ENCODE data around the gene SGMS2.

Gene SGMS2

DNA sequence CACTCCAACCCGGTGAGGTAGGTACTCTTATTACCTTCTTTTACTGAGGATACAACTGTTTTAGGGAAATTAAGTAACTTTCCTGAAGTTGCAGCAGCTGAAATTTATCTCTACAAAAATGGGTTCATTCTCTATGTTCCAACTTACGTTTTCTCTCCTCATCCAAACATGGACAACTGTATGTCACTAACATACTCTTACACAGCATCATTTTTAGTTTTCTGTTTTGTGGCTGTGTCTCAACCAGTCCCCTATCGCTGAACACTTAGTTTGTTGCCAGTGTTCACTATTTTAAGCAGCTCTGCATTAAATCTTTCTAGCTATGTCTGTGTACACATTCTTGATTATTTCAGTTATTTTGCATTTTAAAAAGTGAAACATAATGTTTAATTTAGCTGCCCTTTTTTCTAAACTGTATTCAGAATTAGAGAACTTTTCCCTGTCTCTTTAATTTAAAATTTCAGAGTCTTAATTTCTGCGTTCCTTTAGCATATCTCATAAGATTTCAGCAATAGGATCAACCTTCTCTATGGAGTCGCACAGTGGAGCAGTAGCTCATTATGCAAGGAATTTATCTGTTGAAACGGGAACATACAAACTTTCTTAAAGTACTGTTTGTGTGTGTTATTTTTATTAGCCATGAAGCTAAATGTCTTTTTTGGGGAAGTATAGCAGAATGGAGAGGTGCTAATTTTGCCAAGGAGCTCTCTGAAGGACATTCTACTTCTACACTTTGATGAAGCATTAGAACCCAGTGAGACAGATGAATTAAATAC, 3.8 kb downstream of the SGMS2 start:
- no peak for FAIRE-seq

DNA sequence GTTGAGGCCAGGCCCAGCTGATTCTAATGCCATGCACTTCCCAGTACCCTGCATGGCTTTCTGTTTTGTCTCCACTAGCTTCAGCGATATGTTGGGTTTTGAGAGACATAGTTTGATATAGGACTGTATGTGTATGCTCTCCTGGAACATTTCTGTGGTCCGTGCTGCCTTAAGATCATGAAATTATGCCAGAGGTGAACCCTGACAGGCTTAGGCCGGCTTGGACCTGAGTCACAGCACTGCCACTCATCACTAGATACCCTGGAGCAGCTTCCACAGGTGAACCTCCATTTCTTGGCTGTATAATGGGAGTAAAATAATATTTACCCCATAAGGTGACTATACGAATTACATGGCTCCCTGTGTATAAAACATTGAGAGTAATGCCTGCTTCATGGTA, 6.4 kb downstream of the SGMS2 start:
- no peak for DNase-seq (ENCODE audit: low spot score)

More for the DNA sequence above, 3.8 kb downstream of the SGMS2 start:
- DNase-seq (ENCODE audit: low spot score) = no peak

DNA sequence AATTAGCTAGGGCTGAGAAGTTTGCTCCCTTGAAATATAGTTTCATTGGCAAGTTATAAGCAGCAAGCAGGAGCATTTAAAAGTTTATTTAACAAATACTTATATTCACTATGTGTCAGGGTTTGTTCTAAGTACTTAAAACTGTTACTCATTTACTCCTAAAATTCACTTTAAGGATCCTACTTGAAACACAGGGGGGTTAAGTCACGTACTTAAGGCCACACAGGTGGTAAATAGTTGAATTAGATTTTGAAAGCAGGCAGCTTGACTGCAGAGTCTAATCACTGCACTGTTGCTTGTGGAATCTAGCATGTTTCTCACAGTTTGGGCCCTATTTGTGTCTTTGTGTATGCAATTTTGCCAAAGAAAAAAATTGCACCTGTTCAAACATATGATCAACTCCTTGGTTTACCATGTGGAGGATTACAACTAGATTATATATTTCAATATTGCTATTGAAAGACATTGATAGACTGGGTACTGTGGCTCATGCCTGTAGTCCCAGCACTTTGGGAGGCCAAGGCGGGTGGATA, 7.6 kb downstream of the SGMS2 start:
- DNase-seq (ENCODE audit: low spot score) = no peak
- FAIRE-seq = no peak

More for the DNA sequence above, 6.4 kb downstream of the SGMS2 start:
- no peak for FAIRE-seq

DNA sequence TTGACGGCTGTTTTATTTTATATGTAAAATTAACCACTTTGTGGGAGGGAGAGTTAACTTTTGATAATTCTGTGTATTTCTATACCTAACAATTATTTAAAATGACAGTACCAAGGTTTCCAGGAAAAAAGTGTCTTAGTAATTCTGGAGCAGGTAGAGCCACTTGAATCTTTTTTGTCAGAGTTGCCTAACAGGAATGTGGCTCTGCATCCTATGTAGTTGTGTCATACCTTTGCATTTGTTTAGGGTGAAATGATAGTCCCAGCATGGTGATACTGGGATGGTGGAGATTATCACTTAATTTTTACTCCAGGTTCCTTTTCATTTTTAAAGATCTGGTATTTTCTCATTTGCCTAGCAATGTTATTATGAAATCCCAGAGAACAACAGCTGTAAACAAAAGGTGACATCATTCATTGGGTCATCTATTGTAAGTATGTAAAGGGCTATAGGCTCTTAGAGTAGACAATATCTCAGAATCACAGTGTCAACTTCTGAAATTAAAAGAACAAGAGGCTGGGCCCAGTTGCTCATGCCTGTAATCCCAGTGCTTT, 9.6 kb downstream of the SGMS2 start:
- FAIRE-seq (no peak), DNase-seq (ENCODE audit: low spot score) (no peak)

DNA sequence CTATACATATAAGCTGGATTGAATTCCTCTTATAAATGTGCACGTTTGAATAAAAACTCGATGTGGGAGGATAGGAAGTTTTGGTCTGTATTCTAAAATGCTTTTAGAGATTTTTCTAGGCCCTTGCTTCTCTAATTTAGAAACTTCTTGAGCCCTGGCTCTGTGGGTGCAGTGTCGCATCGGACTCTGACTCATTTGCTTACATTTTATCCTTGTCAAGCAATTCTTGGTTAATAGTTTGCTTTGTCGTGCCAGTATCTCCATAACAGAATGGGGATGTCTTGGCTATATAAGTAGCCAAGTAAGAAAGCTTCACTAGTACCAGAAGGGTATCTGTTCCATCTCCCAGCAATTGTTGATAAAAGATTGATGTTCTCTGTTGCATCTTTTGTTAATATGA, 10.7 kb downstream of the SGMS2 start:
- DNase-seq (ENCODE audit: low spot score) (peak; percentile 7), FAIRE-seq (peak; percentile 15)

DNA sequence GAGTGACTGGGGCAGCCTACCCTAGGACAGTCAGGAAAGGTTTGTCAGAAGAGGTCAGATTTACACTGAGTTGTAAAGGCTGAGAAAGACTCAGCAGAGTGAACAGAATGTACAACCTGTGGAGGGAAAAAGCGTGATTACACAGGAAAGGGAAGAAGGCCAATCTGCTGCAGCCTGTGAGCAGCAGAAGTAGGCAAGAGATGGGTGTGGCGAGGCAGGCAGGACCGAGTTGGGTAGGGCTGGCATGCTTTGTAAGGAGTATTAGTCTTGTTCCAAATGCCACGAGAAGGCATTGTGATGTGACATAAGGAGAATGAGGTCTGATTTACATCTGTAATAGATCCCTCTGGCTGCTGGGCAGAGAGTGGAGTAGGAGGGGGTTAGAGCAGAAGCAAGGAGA, 12.6 kb downstream of the SGMS2 start:
- no peak for FAIRE-seq
- DNase-seq (ENCODE audit: low spot score) = no peak

DNA sequence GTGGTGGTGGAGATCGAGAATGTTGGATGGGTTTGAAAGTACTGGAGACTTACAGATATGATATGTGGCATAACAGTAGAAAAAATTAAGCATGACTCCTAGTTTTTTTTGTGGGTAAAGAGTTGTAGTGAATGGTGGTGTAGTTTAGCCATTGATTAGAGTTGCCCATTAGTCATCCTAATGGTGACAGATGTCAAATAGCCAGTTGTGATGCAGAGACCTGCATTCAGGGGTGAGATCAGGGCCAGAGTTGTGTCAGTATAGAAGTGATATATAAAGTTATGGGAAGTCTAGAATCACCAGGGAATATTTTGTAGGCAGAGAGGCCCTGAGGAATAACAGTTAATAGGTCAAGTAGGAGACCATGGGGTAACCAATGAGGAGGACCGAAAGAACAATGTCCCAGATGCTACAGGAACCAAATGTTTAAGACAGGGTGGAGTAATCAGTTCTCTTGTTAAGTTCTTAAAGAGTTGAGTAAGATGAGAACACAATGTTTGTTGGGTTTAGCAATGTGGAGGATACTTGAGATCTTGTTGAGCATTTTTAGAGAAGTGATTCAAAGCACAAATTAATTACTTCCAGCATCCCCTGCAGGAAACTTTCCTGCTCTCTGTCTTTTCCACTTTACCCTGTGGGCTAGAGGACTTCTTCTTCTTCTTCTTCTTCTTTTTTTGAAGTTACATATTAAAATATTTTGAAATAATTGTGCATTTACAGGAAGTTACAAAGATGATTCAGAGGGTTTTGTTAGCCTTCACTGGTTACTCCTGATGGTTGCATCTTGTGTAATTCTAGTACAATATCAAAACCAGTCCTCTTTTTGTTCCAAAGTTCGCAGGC, 13.3 kb downstream of the SGMS2 start:
- no peak for DNase-seq (ENCODE audit: low spot score)

DNA sequence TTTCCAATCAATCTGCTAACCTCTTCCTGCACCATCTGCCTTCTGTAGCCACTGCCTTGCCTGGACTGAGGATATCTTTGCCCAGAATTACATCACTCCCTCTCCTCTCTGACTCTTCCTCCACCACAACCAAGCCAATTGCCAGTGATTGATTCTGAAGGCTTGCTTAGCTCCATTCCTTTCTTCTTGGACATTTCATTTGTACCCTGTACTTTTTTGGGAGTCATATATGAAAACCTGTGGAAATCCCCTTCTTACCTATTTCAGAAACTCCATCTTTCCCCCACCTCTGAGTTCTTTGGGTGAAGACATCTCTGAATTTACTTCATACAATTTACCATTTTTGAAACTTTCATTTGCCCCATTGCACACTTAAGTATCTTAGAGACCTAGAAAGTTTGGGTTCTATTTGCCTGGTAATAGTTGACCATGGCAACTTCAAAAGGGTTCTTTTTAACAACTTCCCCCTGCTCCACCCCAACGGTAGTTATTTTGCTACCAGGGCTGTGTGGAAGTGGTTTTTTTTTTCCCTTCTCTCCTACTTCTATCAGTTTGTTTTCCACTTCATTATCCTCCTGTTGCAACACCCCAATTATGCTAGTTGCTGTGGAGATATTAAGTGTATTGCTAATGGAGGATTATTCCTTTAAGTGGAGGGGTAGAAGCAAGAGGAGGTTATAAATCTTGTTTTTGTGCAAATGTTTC, 14.3 kb downstream of the SGMS2 start:
- no peak for DNase-seq (ENCODE audit: low spot score)
- FAIRE-seq = no peak

More for the DNA sequence above, 13.3 kb downstream of the SGMS2 start:
- no peak for FAIRE-seq

DNA sequence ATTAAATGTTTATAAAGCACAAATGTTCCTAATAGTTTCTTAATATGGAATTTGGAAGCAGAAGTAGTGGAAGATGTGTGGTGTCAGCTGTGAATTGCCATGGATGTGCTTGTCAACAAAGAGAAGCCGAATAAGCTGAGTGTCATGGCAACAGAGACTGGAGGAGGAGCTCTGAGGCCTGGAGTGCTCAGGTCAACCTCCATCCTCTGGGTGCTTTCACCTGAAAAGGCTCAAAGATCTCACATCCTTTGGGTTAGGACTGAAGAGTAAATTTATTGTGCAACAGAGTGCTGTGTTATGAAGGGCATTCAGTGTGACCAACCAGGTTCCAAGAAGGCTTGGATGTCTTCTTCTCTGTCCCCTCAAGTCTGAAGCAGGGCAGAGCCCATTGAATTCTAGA, 18.7 kb downstream of the SGMS2 start:
- FAIRE-seq (no peak), DNase-seq (ENCODE audit: low spot score) (no peak)

DNA sequence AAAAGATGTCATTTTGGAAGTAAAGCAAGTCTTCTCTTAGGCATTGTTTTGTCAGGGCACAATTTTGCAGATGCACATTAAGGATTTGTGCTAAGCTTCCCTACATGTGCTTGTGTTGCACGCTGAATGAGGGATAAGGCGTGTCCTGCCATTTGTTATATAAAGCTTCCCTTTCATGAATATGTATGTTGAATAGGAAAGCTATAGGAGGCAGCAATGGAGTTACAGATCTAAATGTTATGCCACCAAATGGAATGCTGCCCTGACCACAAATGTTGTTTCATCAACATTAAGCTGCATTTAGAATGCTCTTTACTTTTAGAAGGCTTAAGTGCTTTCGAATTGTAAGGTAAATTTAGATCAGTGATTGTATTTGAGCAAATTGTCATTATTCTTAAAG, 20.9 kb downstream of the SGMS2 start:
- FAIRE-seq (no peak), DNase-seq (ENCODE audit: low spot score) (no peak)

DNA sequence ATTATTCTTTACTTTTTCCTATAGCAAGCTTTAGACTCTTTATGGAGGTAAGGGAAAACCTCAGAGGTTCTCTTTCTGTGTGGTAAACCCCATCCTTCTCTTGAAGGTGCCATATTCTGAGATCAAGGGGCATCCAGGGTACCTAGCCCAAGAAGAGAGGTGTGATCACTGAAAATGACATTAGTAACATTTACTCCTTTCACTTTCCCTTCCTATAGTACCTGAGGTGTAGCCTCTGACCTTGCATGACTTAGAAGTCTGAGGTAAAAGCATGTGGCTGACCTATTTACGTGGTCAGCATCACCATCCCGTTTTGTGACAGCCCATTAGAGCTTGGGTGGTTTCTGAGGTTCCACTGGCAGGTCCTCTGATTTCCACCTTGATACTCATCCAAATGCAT, 25.7 kb downstream of the SGMS2 start:
- FAIRE-seq = no peak
- no peak for DNase-seq (ENCODE audit: low spot score)

DNA sequence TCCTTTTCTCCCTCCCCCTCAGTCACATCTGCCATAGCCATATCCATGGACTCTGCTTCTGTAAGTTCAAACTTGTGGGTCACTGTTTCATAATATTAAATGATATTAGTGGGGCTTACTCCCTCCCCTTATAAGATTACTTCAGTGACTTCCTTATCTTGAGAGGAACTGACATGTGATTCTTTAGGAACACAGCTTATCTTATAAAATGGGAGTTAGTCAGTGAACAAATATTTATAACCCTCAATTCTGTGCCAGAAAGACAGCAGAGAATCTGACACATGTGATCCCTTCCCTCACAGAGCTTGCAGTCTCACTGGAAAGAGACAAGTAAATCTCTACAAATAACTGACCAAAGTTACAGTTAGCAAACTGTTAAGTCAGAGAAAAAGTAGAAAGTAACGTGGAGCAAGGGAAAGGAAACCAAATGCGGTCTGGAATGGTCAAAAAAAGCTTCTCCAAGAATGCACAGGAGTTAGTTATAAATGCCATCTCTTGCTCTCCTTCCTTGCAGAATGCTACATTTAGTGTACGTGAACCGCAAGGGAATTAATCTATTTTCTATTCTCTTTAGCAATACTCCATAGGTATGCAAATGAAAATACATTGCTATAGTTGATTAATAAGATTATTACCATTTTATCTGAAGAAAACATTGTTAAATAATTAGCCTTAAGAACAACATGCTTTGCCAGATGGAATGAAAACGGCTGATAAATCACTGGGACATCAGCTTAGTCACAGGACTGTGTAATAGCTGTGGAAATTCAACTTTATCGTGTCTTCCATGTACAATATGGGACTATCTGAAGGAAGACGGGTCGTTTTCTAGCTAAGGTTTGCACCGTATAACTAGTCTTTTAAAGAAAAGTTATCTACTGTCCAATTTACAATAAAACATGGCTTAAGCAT, 29.0 kb downstream of the SGMS2 start:
- peak; percentile 70 for FAIRE-seq
- DNase-seq (ENCODE audit: low spot score) = peak; percentile 37

DNA sequence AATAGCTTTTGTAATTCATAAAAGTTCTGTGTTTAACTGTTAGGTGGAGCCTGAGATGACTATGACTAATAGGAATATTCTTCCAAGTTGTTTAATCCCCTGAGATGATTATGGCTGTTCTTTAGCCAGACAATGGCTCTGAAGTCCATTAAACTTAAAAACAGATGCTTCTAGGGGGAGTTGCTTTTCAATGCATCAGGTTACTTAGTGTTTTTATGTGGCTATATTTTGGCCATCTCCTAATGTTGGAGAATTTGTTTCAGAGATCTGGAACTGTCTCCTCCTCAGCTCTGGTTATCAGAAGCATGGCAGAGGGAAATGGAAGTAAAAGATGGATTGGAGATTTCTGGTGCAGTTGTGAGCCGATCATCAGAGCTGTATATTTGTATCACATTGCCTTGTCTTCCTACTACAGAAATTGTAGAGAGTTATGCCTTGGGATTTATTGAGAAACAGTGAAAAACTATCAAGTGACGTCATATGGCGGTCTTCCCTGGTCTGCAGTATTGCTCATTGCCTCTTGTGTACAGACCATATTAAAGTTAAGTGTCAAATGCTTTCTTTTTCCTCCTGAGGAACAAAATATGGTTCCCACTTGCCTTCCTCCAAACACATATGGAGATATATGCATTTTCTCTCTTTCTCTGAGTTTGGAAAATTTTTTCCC, 29.8 kb downstream of the SGMS2 start:
- DNase-seq (ENCODE audit: low spot score) (peak; percentile 8), FAIRE-seq (peak; percentile 38)

DNA sequence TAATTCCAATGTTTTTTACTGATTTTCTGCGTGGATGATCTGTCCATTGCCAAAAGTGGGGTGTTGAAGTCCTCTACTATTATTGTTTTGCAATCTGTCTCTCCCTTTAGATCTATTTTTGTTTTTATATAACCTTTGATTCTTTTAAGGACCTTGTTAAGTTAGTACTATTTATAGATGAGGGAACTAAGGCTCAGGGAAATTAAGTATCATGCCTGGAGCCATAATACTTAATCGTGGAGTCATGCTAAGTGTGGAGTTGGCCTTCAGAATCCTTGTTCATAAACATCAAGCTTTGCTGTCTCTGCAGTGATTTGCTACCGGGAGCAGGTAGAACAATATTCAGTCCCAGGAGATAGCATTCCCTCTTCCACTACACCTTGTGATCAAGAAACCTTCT, 31.0 kb downstream of the SGMS2 start:
- FAIRE-seq = no peak

DNA sequence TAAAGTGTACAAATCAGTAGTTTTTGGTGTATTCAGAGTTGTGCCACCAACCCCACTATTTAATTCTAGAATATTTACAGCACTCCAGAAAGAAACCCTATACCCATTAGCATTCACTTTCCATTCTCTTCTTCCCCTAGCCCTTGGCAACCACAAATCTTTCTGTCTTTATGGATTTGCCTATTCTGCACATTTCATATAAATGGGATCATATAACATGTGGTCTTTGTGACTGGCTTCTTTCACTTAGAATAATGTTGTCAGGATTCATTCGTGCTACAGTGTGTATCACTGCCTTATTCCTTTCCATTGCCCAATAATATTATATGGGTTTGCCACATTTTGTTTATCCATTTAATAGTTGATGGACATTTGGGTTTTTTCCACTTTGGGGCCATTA, 32.2 kb downstream of the SGMS2 start:
- FAIRE-seq (no peak), DNase-seq (ENCODE audit: low spot score) (no peak)

More for the DNA sequence above, 31.0 kb downstream of the SGMS2 start:
- DNase-seq (ENCODE audit: low spot score) = no peak

DNA sequence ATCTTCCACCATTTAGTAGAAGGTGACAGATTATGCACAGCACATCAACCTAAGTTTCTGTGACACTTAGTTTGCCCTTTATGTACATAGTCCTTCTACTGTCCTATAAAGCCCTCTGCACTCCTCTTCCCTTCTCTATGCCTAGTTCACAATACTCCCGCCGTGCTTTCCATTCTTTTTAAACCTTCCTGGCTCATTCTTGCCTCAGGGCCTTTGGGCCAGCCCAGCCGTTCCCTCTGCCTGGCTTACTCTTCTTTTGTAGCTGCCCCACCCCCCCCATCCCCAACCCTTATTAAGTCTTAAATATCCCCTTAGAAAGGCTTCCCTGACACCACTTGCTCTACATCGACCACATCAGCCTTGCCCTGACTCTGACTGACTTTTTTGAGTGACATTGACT, 33.0 kb downstream of the SGMS2 start:
- DNase-seq (ENCODE audit: low spot score) (no peak), FAIRE-seq (no peak)

DNA sequence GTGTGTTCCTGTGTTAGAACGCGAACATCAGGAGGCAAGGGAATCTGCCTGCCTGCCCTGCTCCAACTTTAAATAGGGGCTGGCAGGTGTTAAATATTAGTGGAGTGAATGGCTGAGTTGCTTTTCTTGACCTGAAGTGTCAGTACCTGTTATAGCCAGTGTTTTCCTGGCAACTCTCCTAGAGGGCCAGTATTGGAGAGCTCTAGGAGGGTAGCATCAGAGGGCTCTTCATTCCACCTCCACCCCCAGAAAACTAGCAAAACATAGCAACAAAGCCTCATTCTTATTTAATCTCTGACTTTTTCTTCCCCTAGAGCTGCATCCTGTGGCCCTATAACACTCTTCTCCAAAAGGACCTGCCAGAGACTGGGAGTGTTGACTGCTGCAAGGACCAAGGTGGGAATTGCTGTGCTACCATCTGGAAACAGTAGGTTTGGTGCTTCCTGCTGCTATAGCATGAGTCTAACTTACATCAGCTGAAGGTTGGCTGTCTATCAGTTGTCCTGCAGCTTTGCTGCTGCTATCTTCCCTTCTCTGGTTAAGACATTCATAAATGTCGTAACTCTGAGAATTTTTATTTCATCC, 33.5 kb downstream of the SGMS2 start:
- no peak for FAIRE-seq
- DNase-seq (ENCODE audit: low spot score) = no peak

DNA sequence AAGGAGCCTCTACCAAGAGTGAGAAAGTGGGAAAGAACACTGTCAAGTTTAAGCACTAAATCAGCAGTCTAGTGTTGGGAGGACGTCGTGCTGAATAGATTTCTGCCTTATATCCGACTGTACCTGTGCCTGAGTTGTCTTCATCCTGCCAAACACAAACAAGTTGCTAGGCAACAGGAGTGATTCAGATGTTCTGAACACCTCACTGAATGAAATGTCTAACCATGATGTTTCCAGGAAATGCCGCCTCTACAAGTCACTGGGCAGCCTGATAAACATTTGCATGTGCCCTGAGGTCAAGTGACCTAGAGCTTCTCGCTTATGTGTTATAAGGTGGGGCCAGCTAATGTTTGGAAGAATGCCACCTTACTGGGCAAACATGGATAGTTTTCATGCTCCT, 37.9 kb downstream of the SGMS2 start:
- FAIRE-seq = no peak
- DNase-seq (ENCODE audit: low spot score) = peak; percentile 76

DNA sequence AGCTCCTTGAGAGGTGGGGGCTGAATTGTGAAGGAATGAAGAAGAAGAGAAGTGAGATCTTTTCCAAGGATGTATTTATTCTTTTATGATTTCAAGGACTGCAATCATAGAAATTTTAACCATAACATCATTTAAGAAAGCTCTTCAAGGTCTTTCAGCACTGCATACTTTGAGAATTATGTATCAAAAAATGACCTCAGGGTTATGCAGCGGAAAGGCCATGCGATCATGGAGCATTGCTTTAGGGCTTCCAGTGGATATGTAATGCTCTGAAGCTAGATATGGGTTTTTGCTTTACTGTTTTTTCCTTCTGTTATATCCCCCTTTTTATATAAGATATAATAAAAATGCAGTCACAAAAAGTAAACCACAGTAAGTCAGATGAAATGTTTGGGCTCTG, 38.7 kb downstream of the SGMS2 start:
- FAIRE-seq (no peak), DNase-seq (ENCODE audit: low spot score) (no peak)
